ENCODE measurements around the gene MICAL1. TPM values are rescaled to one million over a fixed set of nuclear protein-coding genes. Genes with fewer than 3 reads are reported as not detected.

MICAL1 gene
- total RNA-seq (2022; extraction: Qiagen RNA extraction) = 12.1 to 20.2 TPM (median 16.0 TPM) in 5 replicates

GRCh38 chr6:109455437-109456110 lies at the start of gene MICAL1:
Gene MICAL1 (minus strand): TSS chr6:109455772. CDS start chr6:109454196, 1,576 bp downstream.

GRCh38 chr6:109482905-109483734 lies 27.5 kb upstream of the MICAL1 start, which contains the start of gene ZBTB24:
Gene ZBTB24 (minus strand): TSS chr6:109483219. CDS start chr6:109482026, 1,193 bp downstream.

GRCh38 chr6:109440331-109441068 lies 15.1 kb downstream of the MICAL1 start, which contains the start of the genes PPIL6 and SMPD2:
Gene PPIL6 (minus strand): TSS chr6:109440628. CDS start chr6:109440590, 38 bp downstream.
Gene SMPD2 (plus strand): TSS chr6:109440724. CDS start chr6:109441122, 398 bp downstream.

Other genes with a start within 250 kb of the MICAL1 start
- 96.5 to 110 TPM (median 108 TPM) in 5 replicates for gene CD164, start 73.3 kb downstream of the MICAL1 start, total RNA-seq (2022; extraction: Qiagen RNA extraction)
- gene PPIL6, start 15.1 kb downstream of the MICAL1 start, total RNA-seq (2022; extraction: Qiagen RNA extraction) = 3.1 to 3.7 TPM (median 3.5 TPM) in 5 replicates
- gene SMPD2, start 15.0 kb downstream of the MICAL1 start, total RNA-seq (2022; extraction: Qiagen RNA extraction) = 13.3 to 15.8 TPM (median 14.5 TPM) in 5 replicates
- 4.0 to 5.6 TPM (median 4.7 TPM) in 5 replicates for gene ZBTB24, start 27.4 kb upstream of the MICAL1 start, total RNA-seq (2022; extraction: Qiagen RNA extraction)
- gene AK9, start 235.4 kb upstream of the MICAL1 start, total RNA-seq (2022; extraction: Qiagen RNA extraction) = 1.0 to 2.2 TPM (median 1.2 TPM) in 5 replicates
- gene FIG4, start 235.5 kb upstream of the MICAL1 start, total RNA-seq (2022; extraction: Qiagen RNA extraction) = 3.4 to 5.7 TPM (median 4.3 TPM) in 5 replicates